ENCODE measurements around the gene FXYD2.

Gene FXYD2

DNA sequence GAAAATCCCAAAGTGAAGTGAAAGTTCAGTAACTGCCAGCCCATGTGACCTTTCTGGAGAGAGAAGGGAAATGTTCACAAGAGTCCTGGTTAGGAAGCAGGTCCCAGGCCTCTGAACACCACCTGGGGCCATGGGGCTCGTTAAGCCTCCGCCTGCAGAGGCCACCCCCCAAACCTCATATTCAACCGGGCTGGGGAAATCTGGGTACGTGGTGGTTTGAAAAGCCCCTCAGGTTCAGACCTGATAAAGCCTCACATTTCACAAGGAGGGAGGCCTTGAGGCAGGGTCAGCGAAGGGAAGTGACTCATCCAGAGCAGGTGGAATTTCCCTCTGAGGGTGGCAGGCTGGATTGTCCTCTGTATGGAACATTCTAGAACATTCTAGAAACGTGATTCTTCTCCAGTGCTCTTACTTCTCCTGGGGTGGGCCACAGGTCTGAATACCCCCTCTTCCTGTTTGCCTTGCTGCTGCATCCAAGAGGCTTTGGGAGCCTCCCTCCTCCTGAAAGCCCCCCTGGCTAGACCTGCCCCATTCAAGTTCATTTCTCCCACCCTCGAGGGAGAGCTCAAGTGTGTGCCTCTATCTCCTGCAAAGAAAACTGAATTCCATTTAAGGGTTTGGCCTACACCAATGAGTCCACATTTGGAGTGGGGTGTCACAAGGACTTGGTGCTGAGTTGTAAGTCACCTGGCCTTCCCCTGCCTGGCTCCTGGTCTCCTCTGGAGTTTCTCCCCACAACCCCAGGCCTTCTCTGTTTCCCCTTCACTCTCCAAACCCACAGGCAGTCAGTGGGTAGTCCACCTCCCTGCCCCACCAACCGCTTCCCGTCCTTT, 6.3 kb downstream of the FXYD2 start:
- ChIA-PET CTCF (interaction anchor here (0.7 to 15.1 kb wide), 32 partner anchors 13 to 392 kb away, joined by 3 to 344 read pairs (median 5); partner anchors contain the start of gene DSCAML1), POLR2A (interaction anchor here (0.6 to 0.7 kb wide), 2 partner anchors 11 to 418 kb away, joined by 3 read pairs; no protein-coding TSS in a partner anchor)
- TF ChIP-seq CTCF (IDR thresholded peaks at IDR 0.05; ENCODE audit: control extremely low read depth, extremely low read depth, low read depth, missing control alignments), result no peak
- peak; percentile 60 for DNase-seq (ENCODE audit: extremely low spot score)

GRCh38 chr11:117817368-117818040, 7.0 kb downstream of the FXYD2 start:
- TF ChIP-seq CTCF (IDR thresholded peaks at IDR 0.05; ENCODE audit: control extremely low read depth, extremely low read depth, low read depth, missing control alignments), result peak; percentile 96
- ChIA-PET CTCF (interaction anchor here (0.6 to 15.1 kb wide), 30 partner anchors 13 to 391 kb away, joined by 3 to 344 read pairs (median 5); partner anchors contain the start of gene DSCAML1), POLR2A (interaction anchor here (0.6 to 1.2 kb wide), 4 partner anchors 10 to 683 kb away, joined by 3 to 5 read pairs (median 3); no protein-coding TSS in a partner anchor)
- peak; percentile 70 for DNase-seq (ENCODE audit: extremely low spot score)

DNA sequence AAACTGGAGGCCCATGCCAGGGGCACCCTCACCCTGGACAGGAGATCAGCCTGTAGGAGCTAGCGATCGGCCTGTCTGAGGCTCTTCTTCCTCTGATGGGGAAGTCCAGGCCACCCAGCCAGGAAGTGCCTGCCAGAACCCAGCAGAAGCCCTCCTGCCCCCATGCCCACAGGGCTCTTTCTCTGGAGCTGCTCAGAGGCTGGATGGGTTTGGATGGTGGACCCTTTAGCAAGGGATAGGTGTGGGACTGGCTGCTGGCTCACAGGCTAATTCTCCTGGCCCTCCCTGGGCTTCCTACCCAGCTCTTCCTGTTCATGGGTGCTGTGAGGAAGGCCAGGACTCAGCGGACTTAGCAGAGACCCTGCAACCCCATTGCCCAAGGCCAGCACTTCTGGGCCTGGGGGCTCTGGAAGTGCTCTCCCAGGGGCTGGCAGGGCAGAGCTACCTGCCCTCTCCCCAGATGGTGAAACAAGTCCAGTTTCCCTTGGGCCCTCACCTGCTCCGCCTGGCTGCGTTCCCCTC, 7.6 kb downstream of the FXYD2 start:
- ChIA-PET POLR2A (interaction anchor here (0.6 to 1.2 kb wide), 2 partner anchors 9 to 683 kb away, joined by 3 to 5 read pairs; no protein-coding TSS in a partner anchor), CTCF (interaction anchor here (0.7 to 15.1 kb wide), 25 partner anchors 7 to 391 kb away, joined by 3 to 344 read pairs (median 5); partner anchors contain the start of genes DSCAML1 and FXYD2)
- no peak for TF ChIP-seq CTCF (IDR thresholded peaks at IDR 0.05; ENCODE audit: control extremely low read depth, extremely low read depth, low read depth, missing control alignments)
- DNase-seq (ENCODE audit: extremely low spot score), result peak; percentile 35

GRCh38 chr11:117816151-117816741, 8.3 kb downstream of the FXYD2 start:
- ChIA-PET POLR2A (interaction anchor here (1.2 to 1.6 kb wide), 2 partner anchors 8 to 170 kb away, joined by 4 to 5 read pairs; partner anchors contain the start of gene IL10RA), CTCF (interaction anchor here (0.7 to 15.1 kb wide), 15 partner anchors 8 to 390 kb away, joined by 3 to 344 read pairs (median 9); partner anchors contain the start of genes DSCAML1 and FXYD2)
- no peak for TF ChIP-seq CTCF (IDR thresholded peaks at IDR 0.05; ENCODE audit: control extremely low read depth, extremely low read depth, low read depth, missing control alignments)

GRCh38 chr11:117815262-117815803, 9.2 kb downstream of the FXYD2 start:
- no peak for TF ChIP-seq CTCF (IDR thresholded peaks at IDR 0.05; ENCODE audit: control extremely low read depth, extremely low read depth, low read depth, missing control alignments)
- CTCF ChIA-PET, result interaction anchor here (0.9 to 15.1 kb wide), 10 partner anchors 9 to 389 kb away, joined by 3 to 344 read pairs (median 44); partner anchors contain the start of genes DSCAML1 and FXYD2
- POLR2A ChIA-PET, result interaction anchor here (0.6 to 1.6 kb wide), 2 partner anchors 159 to 171 kb away, joined by 4 to 5 read pairs; partner anchors contain the start of gene IL10RA
- DNase-seq (ENCODE audit: extremely low spot score), result peak; percentile 83

More at GRCh38 chr11:117816151-117816741, 8.3 kb downstream of the FXYD2 start:
- no peak for DNase-seq (ENCODE audit: extremely low spot score)

Measured in GM10248 (cell line).